ENCODE measurements around the gene ASTN1. TPM values are rescaled to one million over a fixed set of nuclear protein-coding genes. Genes with fewer than 3 reads are reported as not detected.

Gene ASTN1
- total and polyA plus RNA-seq, 5 donors = 0.11 to 0.28 (median 0.12) TPM

- no peak for ATAC-seq
- no peaks in the 10 kb centered on the region for H3K9me3 ChIP-seq (ENCODE audit: control insufficient read depth, low read length)
- DNase-seq = no peak
- intact Hi-C loops (cut with DNase I) = loop anchor here (5.0 kb wide), 1 partner anchor 287 kb away; no protein-coding TSS in a partner anchor
- H3K27ac ChIP-seq (ENCODE audit: low read length) = no peak overlapping the region
- no peaks in the 10 kb centered on the region for H3K4me1 ChIP-seq (ENCODE audit: control insufficient read depth, insufficient read depth, low read length)
- H3K27me3 ChIP-seq (ENCODE audit: control insufficient read depth, insufficient read depth) = no peaks in the 10 kb centered on the region
- whole genome bisulfite sequencing = 75% methylated on average over 2 of the region's 2 CpGs
- no peak overlapping the region for H3K4me3 ChIP-seq (ENCODE audit: low read length)
These were observed 19.3 kb upstream of the ASTN1 start for GRCh38 chr1:177183836-177184235.

GRCh38 chr1:177181631-177182291, 17.2 kb upstream of the ASTN1 start:
- ATAC-seq = peak; percentile 74 to 76
- H3K4me3 ChIP-seq (ENCODE audit: low read length) = no peak overlapping the region
- H3K9me3 ChIP-seq (ENCODE audit: control insufficient read depth, low read length) = no peaks in the 10 kb centered on the region
- peak; percentile 53 to 79 (median 68) for DNase-seq
- 1% methylated on average over 32 of the region's 32 CpGs for WGBS
- intact Hi-C loops (cut with DNase I) = loop anchor here (5.0 kb wide), 1 partner anchor 284 kb away; no protein-coding TSS in a partner anchor
- no peak overlapping the region for H3K27ac ChIP-seq (ENCODE audit: low read length)
- H3K4me1 ChIP-seq (ENCODE audit: control insufficient read depth, insufficient read depth, low read length) = no peaks in the 10 kb centered on the region
- H3K27me3 ChIP-seq (ENCODE audit: control insufficient read depth, insufficient read depth) = no peaks in the 10 kb centered on the region

- H3K4me3 ChIP-seq (ENCODE audit: low read length) = no peak overlapping the region
These were observed 16.7 kb upstream of the ASTN1 start for GRCh38 chr1:177181280-177181630.

GRCh38 chr1:177174921-177175634, 10.6 kb upstream of the ASTN1 start:
- no peaks in the 10 kb centered on the region for H3K27me3 ChIP-seq (ENCODE audit: control insufficient read depth, insufficient read depth)

More at GRCh38 chr1:177181280-177181630, 16.7 kb upstream of the ASTN1 start:
- intact Hi-C loops (cut with DNase I) = loop anchor here (5.0 kb wide), 1 partner anchor 284 kb away; no protein-coding TSS in a partner anchor
- Histone ChIP-seq H3K27ac (ENCODE audit: low read length) (no peak overlapping the region), H3K4me1 (ENCODE audit: control insufficient read depth, insufficient read depth, low read length) (no peaks in the 10 kb centered on the region), H3K27me3 (ENCODE audit: control insufficient read depth, insufficient read depth) (no peaks in the 10 kb centered on the region), H3K9me3 (ENCODE audit: control insufficient read depth, low read length) (no peaks in the 10 kb centered on the region)
- ATAC-seq = peak; percentile 26 to 29
- peak in 2 of 3 donors; percentile 31 to 45 for DNase-seq
- WGBS = 42% methylated on average over 13 of the region's 13 CpGs

GRCh38 chr1:177173976-177174375, 9.5 kb upstream of the ASTN1 start:
- H3K27ac ChIP-seq (ENCODE audit: low read length) = no peak overlapping the region
- no peaks in the 10 kb centered on the region for H3K9me3 ChIP-seq (ENCODE audit: control insufficient read depth, low read length)
- intact Hi-C loops (cut with DNase I) = no loop called here
- ATAC-seq (no peak), DNase-seq (no peak)
- WGBS = 82% methylated on average over 2 of the region's 2 CpGs
- H3K4me3 ChIP-seq (ENCODE audit: low read length) = no peak overlapping the region
- no peaks in the 10 kb centered on the region for H3K4me1 ChIP-seq (ENCODE audit: control insufficient read depth, insufficient read depth, low read length)
- no peaks in the 10 kb centered on the region for H3K27me3 ChIP-seq (ENCODE audit: control insufficient read depth, insufficient read depth)

More at GRCh38 chr1:177174921-177175634, 10.6 kb upstream of the ASTN1 start:
- 77% methylated on average over 6 of the region's 6 CpGs for WGBS
- Histone ChIP-seq H3K4me3 (ENCODE audit: low read length) (no peak overlapping the region), H3K4me1 (ENCODE audit: control insufficient read depth, insufficient read depth, low read length) (no peaks in the 10 kb centered on the region), H3K27ac (ENCODE audit: low read length) (no peak overlapping the region), H3K9me3 (ENCODE audit: control insufficient read depth, low read length) (no peaks in the 10 kb centered on the region)
- intact Hi-C loops (cut with DNase I) = no loop called here
- DNase-seq = peak in 2 of 3 donors; percentile 35 to 40
- ATAC-seq = no peak

- H3K9me3 ChIP-seq (ENCODE audit: control insufficient read depth, low read length) = no peaks in the 10 kb centered on the region
- intact Hi-C loops (cut with DNase I) = no loop called here
- H3K4me3 ChIP-seq (ENCODE audit: low read length) = no peak overlapping the region
- DNase-seq (no peak), ATAC-seq (no peak)
- H3K4me1 ChIP-seq (ENCODE audit: control insufficient read depth, insufficient read depth, low read length) = no peaks in the 10 kb centered on the region
- WGBS = 75% methylated on average over 3 of the region's 3 CpGs
- no peaks in the 10 kb centered on the region for H3K27me3 ChIP-seq (ENCODE audit: control insufficient read depth, insufficient read depth)
- H3K27ac ChIP-seq (ENCODE audit: low read length) = no peak overlapping the region
These were observed 8.4 kb upstream of the ASTN1 start for GRCh38 chr1:177172866-177173265.

GRCh38 chr1:177172272-177172671, 7.8 kb upstream of the ASTN1 start:
- H3K27me3 ChIP-seq (ENCODE audit: control insufficient read depth, insufficient read depth) = no peaks in the 10 kb centered on the region
- intact Hi-C loops (cut with DNase I) = no loop called here
- 63% methylated on average over 3 of the region's 3 CpGs for WGBS
- H3K4me1 ChIP-seq (ENCODE audit: control insufficient read depth, insufficient read depth, low read length) = no peaks in the 10 kb centered on the region
- H3K9me3 ChIP-seq (ENCODE audit: control insufficient read depth, low read length) = no peaks in the 10 kb centered on the region
- ATAC-seq (no peak), DNase-seq (no peak)
- no peak overlapping the region for H3K27ac ChIP-seq (ENCODE audit: low read length)
- no peak overlapping the region for H3K4me3 ChIP-seq (ENCODE audit: low read length)

- peak overlapping the region; percentile 1 for H3K4me3 ChIP-seq (ENCODE audit: low read length)
These were observed 7.1 kb upstream of the ASTN1 start for GRCh38 chr1:177171536-177172123.

GRCh38 chr1:177170756-177171535, 6.4 kb upstream of the ASTN1 start, which contains the start of gene BRINP2:
Gene BRINP2 (plus strand): TSS chr1:177170958. CDS start chr1:177229877, 58,919 bp downstream.
- H3K27me3 ChIP-seq (ENCODE audit: control insufficient read depth, insufficient read depth) = no peaks in the 10 kb centered on the region
- WGBS = 2% methylated on average over 49 of the region's 49 CpGs

More at GRCh38 chr1:177171536-177172123, 7.1 kb upstream of the ASTN1 start:
- ATAC-seq (no peak), DNase-seq (no peak)
- Histone ChIP-seq H3K9me3 (ENCODE audit: control insufficient read depth, low read length) (no peaks in the 10 kb centered on the region), H3K4me1 (ENCODE audit: control insufficient read depth, insufficient read depth, low read length) (no peaks in the 10 kb centered on the region), H3K27ac (ENCODE audit: low read length) (no peak overlapping the region), H3K27me3 (ENCODE audit: control insufficient read depth, insufficient read depth) (no peaks in the 10 kb centered on the region)
- WGBS = 17% methylated on average over 8 of the region's 8 CpGs
- intact Hi-C loops (cut with DNase I) = no loop called here

GRCh38 chr1:177165069-177165439, 542 bp upstream of the ASTN1 start:
- DNase-seq (no peak), ATAC-seq (no peak)
- no peaks in the 10 kb centered on the region for H3K4me1 ChIP-seq (ENCODE audit: control insufficient read depth, insufficient read depth, low read length)
- H3K27ac ChIP-seq (ENCODE audit: low read length) = no peak overlapping the region
- intact Hi-C loops (cut with DNase I) = no loop called here
- no peaks in the 10 kb centered on the region for H3K9me3 ChIP-seq (ENCODE audit: control insufficient read depth, low read length)
- no peaks in the 10 kb centered on the region for H3K27me3 ChIP-seq (ENCODE audit: control insufficient read depth, insufficient read depth)
- peak overlapping the region; percentile 49 for H3K4me3 ChIP-seq (ENCODE audit: low read length)
- 4% methylated on average over 9 of the region's 9 CpGs for WGBS

More at GRCh38 chr1:177170756-177171535, 6.4 kb upstream of the ASTN1 start, which contains the start of gene BRINP2:
- ATAC-seq (peak; percentile 85 to 89), DNase-seq (peak; percentile 27 to 75 (median 70))
- Histone ChIP-seq H3K4me1 (ENCODE audit: control insufficient read depth, insufficient read depth, low read length) (no peaks in the 10 kb centered on the region), H3K9me3 (ENCODE audit: control insufficient read depth, low read length) (no peaks in the 10 kb centered on the region), H3K27ac (ENCODE audit: low read length) (no peak within 1 kb of the TSS), H3K4me3 (ENCODE audit: low read length) (peak within 1 kb of the TSS; percentile 1)
- intact Hi-C loops (cut with DNase I) = no loop called here
